ENCODE results near the gene UGT2B11. TPM values are rescaled to one million over a fixed set of nuclear protein-coding genes. Genes with fewer than 3 reads are reported as not detected.
"Not testable (repeated sequence)": the region's sequence is repeated elsewhere in the genome, so short reads cannot be mapped to it uniquely, and the experiment has no call there.

The UGT2B11 gene
- total and polyA plus RNA-seq, 4 donors = 0.30 to 0.33 TPM; not detected in 2

DNA sequence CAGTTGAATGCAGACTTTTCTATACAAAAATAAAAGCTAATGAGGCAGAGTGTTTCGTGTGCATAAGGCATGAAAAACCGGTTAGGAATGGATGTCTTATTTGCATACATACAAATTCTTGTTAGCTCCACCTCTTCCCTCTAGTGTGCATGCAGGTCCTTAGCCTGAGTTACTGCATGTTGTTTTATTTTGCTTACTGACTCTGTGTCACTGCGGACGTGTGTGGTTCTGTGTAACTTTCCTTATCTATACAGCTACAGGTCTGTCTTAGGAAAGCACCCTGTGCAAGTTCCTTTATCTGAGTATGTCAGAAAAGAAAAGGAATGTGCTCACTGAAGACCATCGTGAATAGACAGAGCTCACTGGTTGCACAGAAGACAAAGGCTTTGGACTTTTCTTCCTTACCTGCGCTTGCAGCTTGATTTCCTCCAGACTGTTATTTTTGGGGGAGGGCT is 35.8 kb downstream of the UGT2B11 start:
- not testable (repeated sequence) for H3K27ac ChIP-seq (ENCODE audit: low read depth, low read length); H3K36me3 ChIP-seq (ENCODE audit: control insufficient read depth, insufficient read depth, low read length); H3K9me3 ChIP-seq (ENCODE audit: control insufficient read depth, insufficient read depth, low read length); H3K27me3 ChIP-seq (ENCODE audit: control insufficient read depth, insufficient read depth, low read length); H3K4me1 ChIP-seq (ENCODE audit: control insufficient read depth, insufficient read depth, low read length); H3K4me3 ChIP-seq (ENCODE audit: low read depth, low read length)
- WGBS (ENCODE audit: insufficient coverage) = 100% methylated on average over 1 of the region's 6 CpGs
- peak in 1 of 6 donors; percentile 13 for DNase-seq (ENCODE audit: low read depth in 4 of 6, low spot score in 6 of 6)

DNA sequence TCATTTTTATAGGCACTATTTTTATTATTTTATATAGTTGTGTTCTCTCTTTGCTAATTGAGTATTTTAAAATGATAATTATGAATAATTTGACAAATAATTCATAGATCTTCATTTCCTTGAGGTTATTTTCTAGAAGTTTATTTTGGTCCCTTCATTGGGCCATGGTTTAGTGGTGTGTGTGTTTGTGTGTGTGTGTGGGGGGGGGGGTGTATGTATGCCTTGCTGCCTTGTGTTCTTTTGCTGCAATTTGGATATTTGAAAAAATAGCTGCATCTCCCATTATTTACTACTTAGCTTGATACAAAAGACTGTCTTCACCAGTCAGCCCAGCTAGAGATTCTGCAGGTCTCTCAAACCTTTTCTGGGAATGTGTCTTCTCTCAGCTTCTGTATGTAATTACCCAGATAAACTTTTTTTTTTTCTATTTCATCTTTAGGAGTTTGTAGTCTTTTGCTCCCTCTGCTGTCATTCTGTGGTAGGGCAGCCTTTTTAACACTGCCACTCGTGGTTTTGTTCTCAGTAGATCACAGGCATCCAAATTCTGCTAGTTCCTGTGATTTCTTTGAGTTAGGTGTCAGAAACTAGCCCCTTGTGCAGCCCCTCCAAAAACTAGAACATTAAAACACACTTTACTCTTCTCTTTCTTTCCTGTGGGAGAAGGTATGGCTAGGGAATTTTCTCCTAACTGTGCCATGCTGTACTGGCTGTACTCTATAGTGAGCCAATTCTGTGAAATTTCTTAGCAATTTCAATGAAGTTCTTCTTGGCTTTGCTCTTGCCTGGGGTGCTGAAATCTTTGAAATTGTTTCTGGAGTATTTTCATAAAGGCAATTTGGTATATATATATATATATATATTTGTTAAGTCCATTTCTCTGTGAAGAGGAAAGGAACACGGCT is 44.1 kb downstream of the UGT2B11 start:
- not testable (repeated sequence) for H3K4me3 ChIP-seq (ENCODE audit: low read depth, low read length); H3K4me1 ChIP-seq (ENCODE audit: control insufficient read depth, insufficient read depth, low read length); H3K36me3 ChIP-seq (ENCODE audit: control insufficient read depth, insufficient read depth, low read length); H3K27ac ChIP-seq (ENCODE audit: low read depth, low read length); H3K27me3 ChIP-seq (ENCODE audit: control insufficient read depth, insufficient read depth, low read length); H3K9me3 ChIP-seq (ENCODE audit: control insufficient read depth, insufficient read depth, low read length)
- DNase-seq (ENCODE audit: low read depth in 4 of 6, low spot score in 6 of 6) = peak; percentile 21 to 88 (median 36)
- no CpG with 5 or more reads among the region's 2 CpGs for WGBS (ENCODE audit: insufficient coverage)

DNA sequence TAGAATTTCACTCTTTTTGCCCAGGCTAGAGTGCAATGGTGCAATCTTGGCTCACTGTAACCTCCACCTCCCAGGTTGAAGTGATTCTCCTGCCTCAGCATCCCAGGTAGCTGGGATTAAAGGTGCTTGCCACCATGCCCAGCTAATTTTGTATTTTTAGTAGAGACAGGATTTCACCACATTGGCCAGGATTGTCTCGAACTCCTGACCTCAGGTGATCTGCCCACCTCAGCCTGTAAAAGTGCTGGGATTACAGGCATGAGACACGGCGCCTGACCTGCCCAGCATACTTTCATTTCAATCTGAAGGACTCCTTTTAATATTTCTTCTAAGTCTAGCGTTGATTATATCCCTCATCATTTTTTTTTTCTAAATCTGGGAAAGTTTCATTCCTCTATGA is 45.4 kb downstream of the UGT2B11 start:
- H3K27ac ChIP-seq (ENCODE audit: low read depth, low read length); H3K4me3 ChIP-seq (ENCODE audit: low read depth, low read length); DNase-seq (ENCODE audit: low read depth in 4 of 6, low spot score in 6 of 6); H3K4me1 ChIP-seq (ENCODE audit: control insufficient read depth, insufficient read depth, low read length); H3K36me3 ChIP-seq (ENCODE audit: control insufficient read depth, insufficient read depth, low read length); H3K27me3 ChIP-seq (ENCODE audit: control insufficient read depth, insufficient read depth, low read length); H3K9me3 ChIP-seq (ENCODE audit: control insufficient read depth, insufficient read depth, low read length): not testable (repeated sequence)
- WGBS (ENCODE audit: insufficient coverage) = 84% methylated on average over 3 of the region's 4 CpGs

DNA sequence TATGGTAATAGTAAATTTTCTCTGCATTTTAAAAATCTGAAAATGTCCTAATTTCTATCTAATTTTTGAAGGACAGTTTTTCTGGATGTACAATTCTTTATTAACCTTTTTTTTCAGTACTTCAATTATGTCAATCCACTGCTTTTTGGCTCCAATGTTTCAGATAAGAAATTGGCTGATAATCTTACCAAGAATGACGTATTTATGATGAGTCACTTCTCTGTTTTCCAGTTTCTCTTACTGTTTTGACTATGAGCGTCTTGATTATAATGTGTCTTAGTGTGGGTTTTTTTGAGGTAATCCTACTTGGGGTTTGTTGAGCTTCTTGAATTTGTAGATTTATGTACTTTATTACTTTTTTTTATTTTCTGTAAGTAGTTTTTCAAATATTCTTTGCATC is 47.2 kb downstream of the UGT2B11 start:
- no peaks in the 10 kb centered on the region for H3K4me1 ChIP-seq (ENCODE audit: control insufficient read depth, insufficient read depth, low read length)
- H3K27me3 ChIP-seq (ENCODE audit: control insufficient read depth, insufficient read depth, low read length) = no peaks in the 10 kb centered on the region
- H3K4me3 ChIP-seq (ENCODE audit: low read depth, low read length) = no peak overlapping the region
- no peak for DNase-seq (ENCODE audit: low read depth in 4 of 6, low spot score in 6 of 6)
- WGBS (ENCODE audit: insufficient coverage) = no CpG with 5 or more reads among the region's 2 CpGs
- H3K9me3 ChIP-seq (ENCODE audit: control insufficient read depth, insufficient read depth, low read length) = no peaks in the 10 kb centered on the region
- no peaks in the 10 kb centered on the region for H3K36me3 ChIP-seq (ENCODE audit: control insufficient read depth, insufficient read depth, low read length)
- H3K27ac ChIP-seq (ENCODE audit: low read depth, low read length) = no peak overlapping the region

DNA sequence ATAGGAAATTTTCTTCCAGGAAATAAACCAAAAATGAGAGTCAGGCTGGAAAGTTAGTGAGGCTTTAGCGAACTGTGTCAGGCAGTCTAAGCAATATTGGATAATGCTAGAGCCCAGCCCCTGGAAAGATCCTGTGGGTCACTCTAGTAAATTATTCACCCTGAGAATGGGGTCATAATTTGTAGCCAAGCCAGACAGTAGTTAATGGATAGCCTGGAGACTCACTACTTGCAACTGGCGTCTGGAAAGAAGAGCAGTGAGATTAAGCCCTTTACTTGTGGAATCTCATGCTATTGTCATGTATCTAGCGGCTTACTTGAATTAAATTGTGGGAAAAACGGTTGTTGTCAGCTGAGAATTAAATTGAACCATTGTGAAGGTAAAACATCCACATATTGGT is 48.2 kb downstream of the UGT2B11 start:
- 67% methylated on average over 1 of the region's 4 CpGs for WGBS (ENCODE audit: insufficient coverage)
- H3K4me1 ChIP-seq (ENCODE audit: control insufficient read depth, insufficient read depth, low read length); H3K36me3 ChIP-seq (ENCODE audit: control insufficient read depth, insufficient read depth, low read length); H3K4me3 ChIP-seq (ENCODE audit: low read depth, low read length); H3K27ac ChIP-seq (ENCODE audit: low read depth, low read length); H3K27me3 ChIP-seq (ENCODE audit: control insufficient read depth, insufficient read depth, low read length); DNase-seq (ENCODE audit: low read depth in 4 of 6, low spot score in 6 of 6); H3K9me3 ChIP-seq (ENCODE audit: control insufficient read depth, insufficient read depth, low read length): not testable (repeated sequence)

DNA sequence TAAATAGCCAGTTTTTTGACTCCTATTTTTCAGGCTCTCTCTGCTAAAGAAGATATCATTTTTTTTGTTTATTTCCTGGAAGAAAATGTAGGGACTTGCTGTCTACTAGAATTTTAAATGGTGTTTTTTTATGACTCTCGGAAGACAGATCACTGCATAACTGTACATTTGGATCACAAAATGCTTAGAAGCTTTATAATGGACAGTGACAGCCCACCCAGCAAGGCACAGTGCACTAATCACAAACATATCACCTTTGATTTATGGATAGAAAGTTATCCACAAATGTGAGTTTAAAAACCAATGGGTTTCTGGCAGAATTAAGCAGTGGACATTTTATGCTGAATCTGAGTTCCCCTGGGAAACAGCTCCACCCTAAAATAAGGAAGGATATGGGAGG is 48.8 kb downstream of the UGT2B11 start:
- not testable (repeated sequence) for H3K4me1 ChIP-seq (ENCODE audit: control insufficient read depth, insufficient read depth, low read length); H3K27me3 ChIP-seq (ENCODE audit: control insufficient read depth, insufficient read depth, low read length); DNase-seq (ENCODE audit: low read depth in 4 of 6, low spot score in 6 of 6); H3K9me3 ChIP-seq (ENCODE audit: control insufficient read depth, insufficient read depth, low read length); H3K27ac ChIP-seq (ENCODE audit: low read depth, low read length); H3K4me3 ChIP-seq (ENCODE audit: low read depth, low read length); H3K36me3 ChIP-seq (ENCODE audit: control insufficient read depth, insufficient read depth, low read length)
- WGBS (ENCODE audit: insufficient coverage) = no CpG with 5 or more reads among the region's 1 CpG

DNA sequence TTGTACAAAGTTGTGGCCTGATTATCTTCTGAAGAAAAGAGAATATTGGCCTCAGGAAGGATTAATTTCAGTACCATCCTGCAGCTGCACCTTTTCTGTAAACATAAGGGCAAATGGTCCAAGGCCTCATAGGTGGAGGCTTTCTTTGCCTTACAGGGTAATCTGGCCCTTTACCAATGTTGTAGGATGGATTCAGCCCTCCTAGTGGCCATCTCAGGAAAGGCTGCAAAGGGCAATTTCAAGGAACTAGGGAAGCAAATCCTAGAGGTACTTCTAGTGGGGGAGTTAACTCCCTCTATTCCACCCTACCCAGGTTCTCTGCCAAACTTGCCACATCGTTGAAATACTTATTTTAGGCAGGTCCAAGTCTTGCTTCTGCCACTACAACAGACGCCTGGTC is 57.6 kb downstream of the UGT2B11 start:
- Histone ChIP-seq H3K27me3 (ENCODE audit: control insufficient read depth, insufficient read depth, low read length) (no peaks in the 10 kb centered on the region), H3K36me3 (ENCODE audit: control insufficient read depth, insufficient read depth, low read length) (no peaks in the 10 kb centered on the region), H3K4me1 (ENCODE audit: control insufficient read depth, insufficient read depth, low read length) (no peaks in the 10 kb centered on the region), H3K4me3 (ENCODE audit: low read depth, low read length) (no peak overlapping the region), H3K27ac (ENCODE audit: low read depth, low read length) (no peak overlapping the region), H3K9me3 (ENCODE audit: control insufficient read depth, insufficient read depth, low read length) (no peaks in the 10 kb centered on the region)
- 78% methylated on average over 2 of the region's 2 CpGs for WGBS (ENCODE audit: insufficient coverage)
- DNase-seq (ENCODE audit: low read depth in 4 of 6, low spot score in 6 of 6) = no peak

DNA sequence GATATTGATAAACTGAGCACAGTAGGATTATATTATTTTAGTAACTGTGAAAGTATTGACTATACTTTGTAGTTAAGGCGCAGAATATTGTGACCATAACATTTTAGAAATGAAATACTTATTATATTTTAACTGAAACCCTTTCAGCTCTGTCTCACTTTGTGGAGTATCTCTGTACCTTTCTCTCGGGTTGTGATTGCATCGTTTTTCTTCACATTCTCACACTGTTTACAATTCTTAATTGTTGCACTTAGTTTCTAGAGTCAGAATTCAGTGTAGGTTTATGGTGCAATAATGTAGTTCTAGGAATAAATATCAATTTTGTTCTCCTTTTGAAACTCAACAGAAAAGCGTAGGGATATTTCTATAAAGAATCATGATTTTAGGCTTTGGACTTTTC is 60.5 kb downstream of the UGT2B11 start:
- no peaks in the 10 kb centered on the region for H3K36me3 ChIP-seq (ENCODE audit: control insufficient read depth, insufficient read depth, low read length)

More for the DNA sequence above, 60.5 kb downstream of the UGT2B11 start:
- no peaks in the 10 kb centered on the region for H3K27me3 ChIP-seq (ENCODE audit: control insufficient read depth, insufficient read depth, low read length)
- no peaks in the 10 kb centered on the region for H3K9me3 ChIP-seq (ENCODE audit: control insufficient read depth, insufficient read depth, low read length)
- WGBS (ENCODE audit: insufficient coverage) = no CpG with 5 or more reads among the region's 4 CpGs
- H3K4me1 ChIP-seq (ENCODE audit: control insufficient read depth, insufficient read depth, low read length) = no peaks in the 10 kb centered on the region
- no peak overlapping the region for H3K4me3 ChIP-seq (ENCODE audit: low read depth, low read length)
- no peak overlapping the region for H3K27ac ChIP-seq (ENCODE audit: low read depth, low read length)
- no peak for DNase-seq (ENCODE audit: low read depth in 4 of 6, low spot score in 6 of 6)
